Measurements from ENCODE around the gene NHERF2.
"Not testable (repeated sequence)": the region's sequence is repeated elsewhere in the genome, so short reads cannot be mapped to it uniquely, and the experiment has no call there.

NHERF2 gene

GRCh38 chr16:2027024-2028010 is 615 bp downstream of the NHERF2 start:
- Histone ChIP-seq H3K9me3 (no peaks in the 10 kb centered on the region), H3K27me3 (peaks cover 42% of the 10 kb centered on the region), H3K9ac (peak overlapping the region; percentile 74), H3K27ac (peak overlapping the region; percentile 56), H3K4me2 (peak overlapping the region; percentile 96), H3K4me1 (peaks cover 69% of the 10 kb centered on the region), H4K20me1 (peaks cover 18% of the 10 kb centered on the region), H3K4me3 (peak overlapping the region; percentile 74), H3K36me3 (peaks cover 7% of the 10 kb centered on the region)
- no peak for TF ChIP-seq Cebpa-rat (IDR thresholded peaks at IDR 0.05)

- Histone ChIP-seq H4K20me1 (peaks cover 18% of the 10 kb centered on the region), H3K4me1 (peaks cover 70% of the 10 kb centered on the region), H3K4me3 (peak overlapping the region; percentile 74; the same call in 1 of the 2 replicates), H3K9me3 (no peaks in the 10 kb centered on the region), H3K27ac (no peak overlapping the region), H3K27me3 (peaks cover 42% of the 10 kb centered on the region), H3K36me3 (peaks cover 7% of the 10 kb centered on the region), H3K4me2 (peak overlapping the region; percentile 96), H3K9ac (no peak overlapping the region)
- TF ChIP-seq Cebpa-rat (IDR thresholded peaks at IDR 0.05), result no peak
Observed at GRCh38 chr16:2028146-2028545, 1.4 kb downstream of the NHERF2 start.

DNA sequence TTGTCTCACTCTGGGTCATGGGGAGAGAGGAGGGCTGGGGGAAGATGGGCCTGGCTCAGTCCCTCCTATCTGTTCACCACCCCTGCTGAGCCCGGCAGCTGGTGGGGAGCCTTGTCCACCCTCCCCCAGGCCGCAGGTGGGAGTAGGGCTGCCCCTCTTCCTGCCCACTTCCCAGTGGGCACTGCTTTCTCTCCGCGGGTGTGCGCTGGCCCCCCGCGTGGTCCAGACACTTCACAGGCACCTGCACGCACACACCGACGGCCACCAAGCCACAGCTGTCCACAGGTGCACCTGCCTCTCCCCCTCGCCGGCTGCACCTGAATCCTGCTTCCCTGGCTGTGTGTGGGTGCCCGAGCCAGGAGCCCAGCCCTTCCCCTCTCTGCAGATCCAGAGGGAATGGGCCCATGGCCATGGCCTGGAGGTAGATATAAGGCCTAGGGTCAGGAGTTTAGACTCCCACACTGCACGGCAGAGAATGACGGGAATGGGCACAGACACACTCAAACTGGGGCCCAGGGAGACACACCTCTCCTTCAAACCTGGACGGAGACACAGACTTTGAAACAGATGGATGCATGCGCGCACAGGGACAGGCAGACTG is 2.0 kb downstream of the NHERF2 start:
- H3K9ac ChIP-seq, result no peak overlapping the region
- no peaks in the 10 kb centered on the region for H3K9me3 ChIP-seq
- peaks cover 18% of the 10 kb centered on the region for H4K20me1 ChIP-seq
- H3K27me3 ChIP-seq, result peaks cover 42% of the 10 kb centered on the region
- no peak overlapping the region for H3K27ac ChIP-seq
- H3K36me3 ChIP-seq, result peaks cover 7% of the 10 kb centered on the region
- H3K4me3 ChIP-seq, result no peak overlapping the region
- peak overlapping the region; percentile 96 for H3K4me2 ChIP-seq
- TF ChIP-seq Cebpa-rat (IDR thresholded peaks at IDR 0.05), result no peak
- peaks cover 71% of the 10 kb centered on the region for H3K4me1 ChIP-seq

DNA sequence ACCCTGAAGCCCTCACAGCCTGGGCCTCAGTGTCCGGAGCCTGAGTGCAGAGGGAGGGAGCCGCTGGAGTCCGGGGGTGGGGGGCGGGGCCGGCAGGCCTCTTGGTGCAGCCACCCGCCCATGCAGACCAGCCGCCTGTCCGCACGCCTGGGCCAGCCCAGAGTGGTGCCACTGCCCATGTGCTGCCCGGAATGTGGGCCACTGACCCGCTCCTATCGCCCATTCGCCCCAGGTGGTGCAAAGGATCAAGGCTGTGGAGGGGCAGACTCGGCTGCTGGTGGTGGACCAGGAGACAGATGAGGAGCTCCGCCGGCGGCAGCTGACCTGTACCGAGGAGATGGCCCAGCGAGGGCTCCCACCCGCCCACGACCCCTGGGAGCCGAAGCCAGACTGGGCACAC is 2.6 kb downstream of the NHERF2 start:
- H3K36me3 ChIP-seq, result peaks cover 7% of the 10 kb centered on the region
- no peaks in the 10 kb centered on the region for H3K9me3 ChIP-seq
- H4K20me1 ChIP-seq, result peaks cover 18% of the 10 kb centered on the region
- TF ChIP-seq Cebpa-rat (IDR thresholded peaks at IDR 0.05), result no peak
- H3K4me2 ChIP-seq, result no peak overlapping the region
- peaks cover 42% of the 10 kb centered on the region for H3K27me3 ChIP-seq
- H3K9ac ChIP-seq, result no peak overlapping the region
- H3K4me1 ChIP-seq, result peaks cover 71% of the 10 kb centered on the region
- no peak overlapping the region for H3K27ac ChIP-seq
- no peak overlapping the region for H3K4me3 ChIP-seq

DNA sequence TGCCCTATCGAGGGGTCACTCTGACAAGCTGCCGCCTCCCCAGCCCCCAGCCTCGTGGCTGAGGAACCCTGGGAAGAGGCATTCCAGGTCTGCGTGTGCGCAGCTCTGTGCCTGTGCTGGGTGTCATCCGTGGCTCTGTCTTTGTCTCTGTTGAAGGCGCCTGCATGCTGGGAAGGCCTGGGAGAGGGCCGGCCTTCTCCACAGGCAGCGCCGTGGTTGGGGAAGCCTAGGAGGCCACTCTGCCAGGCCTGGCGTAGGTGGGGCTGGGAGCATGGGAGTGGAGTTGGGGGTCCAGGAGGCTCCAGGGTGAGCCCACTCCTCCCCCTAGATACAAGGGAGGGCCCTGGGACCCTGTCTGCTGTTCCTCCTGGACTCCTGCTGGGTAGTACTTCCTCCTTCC is 3.3 kb downstream of the NHERF2 start:
- peaks cover 39% of the 10 kb centered on the region for H3K27me3 ChIP-seq
- H3K4me1 ChIP-seq, result peaks cover 77% of the 10 kb centered on the region
- peaks cover 7% of the 10 kb centered on the region for H3K36me3 ChIP-seq
- H3K27ac ChIP-seq, result no peak overlapping the region
- H3K4me2 ChIP-seq, result peak overlapping the region; percentile 98; the same call in 1 of the 2 replicates
- no peak overlapping the region for H3K4me3 ChIP-seq
- H4K20me1 ChIP-seq, result peaks cover 18% of the 10 kb centered on the region
- H3K9me3 ChIP-seq, result no peaks in the 10 kb centered on the region
- no peak for TF ChIP-seq Cebpa-rat (IDR thresholded peaks at IDR 0.05)
- no peak overlapping the region for H3K9ac ChIP-seq

GRCh38 chr16:2031081-2031577 is 4.4 kb downstream of the NHERF2 start:
- H3K4me3 ChIP-seq, result no peak overlapping the region
- H3K27me3 ChIP-seq, result peaks cover 28% of the 10 kb centered on the region
- H4K20me1 ChIP-seq, result peaks cover 18% of the 10 kb centered on the region
- peaks cover 85% of the 10 kb centered on the region for H3K4me1 ChIP-seq
- peaks cover 7% of the 10 kb centered on the region for H3K36me3 ChIP-seq
- peak overlapping the region; percentile 56 for H3K27ac ChIP-seq
- H3K9me3 ChIP-seq, result no peaks in the 10 kb centered on the region
- H3K9ac ChIP-seq, result peak overlapping the region; percentile 45; the same call in 1 of the 2 replicates
- H3K4me2 ChIP-seq, result peak overlapping the region; percentile 98
- no peak for TF ChIP-seq Cebpa-rat (IDR thresholded peaks at IDR 0.05)

DNA sequence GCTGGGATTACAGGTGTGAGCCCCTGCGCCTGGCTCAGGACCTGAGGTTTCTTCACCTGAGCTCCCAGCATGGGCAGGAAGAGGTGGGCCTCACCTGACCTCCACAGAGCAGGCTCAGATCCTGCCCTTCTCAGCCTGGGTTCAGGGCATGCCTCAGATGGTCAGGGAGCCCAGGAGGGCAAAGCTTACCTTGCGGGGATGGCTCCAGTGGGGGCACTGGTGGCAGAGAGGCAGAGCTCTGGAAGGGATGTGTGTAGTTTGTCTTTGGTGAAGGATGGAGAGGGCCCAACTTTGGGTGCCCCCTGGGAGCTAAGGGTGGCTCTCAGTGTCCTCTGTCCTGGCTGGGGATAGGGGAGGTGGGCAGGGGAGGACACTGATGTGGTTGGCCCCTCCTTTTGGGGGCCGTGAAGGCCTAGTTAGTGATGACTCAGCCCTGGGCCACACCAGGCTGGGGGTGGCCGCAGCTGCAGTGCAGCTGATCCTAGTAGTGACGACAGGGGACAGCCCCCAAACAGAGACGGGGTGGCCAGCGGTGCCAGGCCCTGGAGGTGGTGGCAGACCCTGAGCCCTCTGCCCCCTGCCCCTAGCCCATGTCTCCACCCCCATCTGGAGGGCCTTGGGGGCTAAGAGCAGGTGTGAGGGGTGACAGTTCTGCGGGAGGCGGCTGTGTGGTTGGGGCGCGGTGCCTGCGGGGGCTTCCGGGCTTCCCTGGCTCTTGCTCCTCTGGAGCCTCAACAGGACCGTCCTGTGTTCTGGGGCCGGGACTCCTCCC is 5.8 kb downstream of the NHERF2 start:
- Histone ChIP-seq H3K4me3 (peak overlapping the region; percentile 65), H3K4me1 (peaks cover 92% of the 10 kb centered on the region), H3K9me3 (no peaks in the 10 kb centered on the region), H4K20me1 (peaks cover 17% of the 10 kb centered on the region), H3K27me3 (peaks cover 15% of the 10 kb centered on the region), H3K9ac (peak overlapping the region; percentile 78), H3K36me3 (peaks cover 17% of the 10 kb centered on the region), H3K4me2 (peak overlapping the region; percentile 98), H3K27ac (peak overlapping the region; percentile 89)
- no peak for TF ChIP-seq Cebpa-rat (IDR thresholded peaks at IDR 0.05)

GRCh38 chr16:2033057-2033908 is 6.6 kb downstream of the NHERF2 start:
- Histone ChIP-seq H3K36me3 (peaks cover 20% of the 10 kb centered on the region), H3K4me1 (peaks cover 92% of the 10 kb centered on the region), H3K27me3 (peaks cover 7% of the 10 kb centered on the region), H3K9me3 (no peaks in the 10 kb centered on the region), H3K9ac (peak overlapping the region; percentile 78), H3K4me3 (peak overlapping the region; percentile 65), H4K20me1 (peaks cover 9% of the 10 kb centered on the region), H3K4me2 (peak overlapping the region; percentile 98), H3K27ac (peak overlapping the region; percentile 89)
- TF ChIP-seq Cebpa-rat (IDR thresholded peaks at IDR 0.05), result no peak

- not testable (repeated sequence) for H3K9me3 ChIP-seq, H4K20me1 ChIP-seq, H3K27me3 ChIP-seq
- Histone ChIP-seq H3K27ac (peak overlapping the region; percentile 89), H3K4me2 (peak overlapping the region; percentile 98), H3K4me1 (peaks cover 94% of the 10 kb centered on the region), H3K36me3 (peaks cover 20% of the 10 kb centered on the region), H3K4me3 (peak overlapping the region; percentile 65), H3K9ac (peak overlapping the region; percentile 78)
Observed at GRCh38 chr16:2033909-2034695, 7.4 kb downstream of the NHERF2 start.

All from BLaER1 (cell line).